GM19240 (cell line): ENCODE data around the gene INPPL1.
"Not testable (repeated sequence)": the region's sequence is repeated elsewhere in the genome, so short reads cannot be mapped to it uniquely, and the experiment has no call there.

Experiments used
- DNase-seq: peaks from one replicate; pipeline ENCODE4 v3.0.0; 2011; ENCODE audit warnings: low spot score; ENCODE audit not compliant: insufficient read length

Gene INPPL1

GRCh38 chr11:72243173-72244059 is 18.8 kb downstream of the INPPL1 start:
- DNase-seq, result no peak

- no peak for DNase-seq
Measured at GRCh38 chr11:72244060-72244360, 19.4 kb downstream of the INPPL1 start, which contains the start of gene PHOX2A. TSS of gene PHOX2A (minus strand) at chr11:72244176. CDS start at chr11:72244004, 172 bp downstream.

- DNase-seq, result no peak
Measured at GRCh38 chr11:72244361-72245262, 20.0 kb downstream of the INPPL1 start.

DNA sequence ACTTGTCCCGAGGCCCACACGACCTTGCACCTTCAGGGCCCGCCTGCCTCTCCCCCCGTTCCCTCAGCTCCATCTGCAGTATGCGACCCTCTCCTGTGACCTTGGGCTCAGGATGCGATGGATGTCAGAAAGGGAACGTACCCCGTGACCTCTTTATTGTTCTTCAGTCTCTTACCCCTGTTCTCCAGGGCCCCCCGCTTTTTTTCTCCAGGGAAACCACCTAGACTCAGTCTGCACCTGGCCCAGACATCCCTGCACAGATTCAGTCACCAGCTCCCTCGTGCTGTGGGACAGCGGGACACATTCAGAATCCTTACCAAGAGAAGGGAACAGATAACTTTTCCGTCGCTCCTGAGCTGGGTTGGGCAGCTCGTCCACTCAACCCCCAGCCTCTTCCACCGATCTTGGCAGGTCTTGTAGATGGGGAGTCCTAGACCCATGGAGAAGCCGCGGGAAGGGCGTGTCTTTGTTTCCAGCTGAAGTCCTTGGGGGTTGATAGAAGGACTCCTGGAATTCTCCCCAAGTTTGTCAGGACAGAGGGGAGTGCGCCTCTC is 20.8 kb downstream of the INPPL1 start:
- DNase-seq, result no peak

GRCh38 chr11:72247584-72247983 is 23.0 kb downstream of the INPPL1 start:
- no peak for DNase-seq

DNA sequence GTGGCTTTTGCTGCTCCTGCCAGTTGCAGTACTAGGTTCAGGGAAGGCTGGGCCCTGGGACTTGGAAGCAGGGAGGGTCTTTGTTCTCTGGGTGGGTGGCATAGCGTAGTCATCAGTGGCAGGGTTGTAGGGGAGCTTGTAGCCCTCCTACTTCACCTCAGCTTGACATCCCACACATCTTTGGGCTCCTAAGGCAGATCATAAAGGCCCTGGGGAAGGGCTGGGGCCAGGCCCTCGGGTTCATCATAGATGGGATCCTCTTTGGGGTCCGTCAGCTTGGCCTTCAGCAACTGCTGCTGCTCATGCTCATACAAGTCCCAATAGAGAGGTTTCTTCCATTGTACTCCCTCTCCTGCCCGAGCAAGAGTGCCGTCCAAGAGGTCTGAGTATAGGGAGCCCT is 25.4 kb downstream of the INPPL1 start:
- no peak for DNase-seq

DNA sequence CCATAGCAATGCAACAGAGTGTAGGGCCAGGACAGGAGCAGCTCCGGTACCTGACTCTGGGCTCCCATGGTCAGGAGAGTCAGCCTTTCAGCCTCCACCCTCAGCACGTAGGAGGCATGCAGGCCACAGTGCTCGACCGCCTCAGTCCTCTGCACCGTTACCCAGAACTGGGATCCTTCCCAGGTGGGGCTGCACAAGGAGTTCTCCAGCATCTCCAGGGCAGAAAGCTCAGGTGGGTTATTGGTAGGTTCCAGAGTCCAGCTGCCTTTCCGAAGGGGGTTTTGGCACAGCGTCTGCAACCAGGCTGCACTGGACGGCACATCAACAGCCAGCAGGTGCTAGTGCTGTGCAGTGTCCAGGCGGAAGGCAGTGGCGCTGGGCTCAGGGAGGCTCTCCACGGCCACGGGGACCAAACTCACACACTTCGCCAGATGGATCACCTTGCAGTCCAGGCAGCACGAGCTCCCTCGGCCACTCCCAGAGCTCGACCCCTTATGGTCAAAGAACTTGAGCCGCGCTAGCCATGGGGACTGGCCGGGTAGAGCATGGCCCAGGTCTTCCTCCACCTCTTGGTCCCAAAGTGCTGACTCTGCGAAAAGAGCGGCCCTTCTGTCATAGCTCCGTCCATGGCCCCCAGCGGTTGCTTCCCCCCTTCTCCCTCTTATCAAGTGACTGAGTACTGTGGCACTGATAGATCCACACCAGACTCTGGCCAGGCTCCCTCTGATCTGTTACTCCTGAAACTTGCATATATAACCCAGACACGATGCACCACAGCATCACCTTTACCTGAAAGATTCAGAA is 26.3 kb downstream of the INPPL1 start:
- no peak for DNase-seq

DNA sequence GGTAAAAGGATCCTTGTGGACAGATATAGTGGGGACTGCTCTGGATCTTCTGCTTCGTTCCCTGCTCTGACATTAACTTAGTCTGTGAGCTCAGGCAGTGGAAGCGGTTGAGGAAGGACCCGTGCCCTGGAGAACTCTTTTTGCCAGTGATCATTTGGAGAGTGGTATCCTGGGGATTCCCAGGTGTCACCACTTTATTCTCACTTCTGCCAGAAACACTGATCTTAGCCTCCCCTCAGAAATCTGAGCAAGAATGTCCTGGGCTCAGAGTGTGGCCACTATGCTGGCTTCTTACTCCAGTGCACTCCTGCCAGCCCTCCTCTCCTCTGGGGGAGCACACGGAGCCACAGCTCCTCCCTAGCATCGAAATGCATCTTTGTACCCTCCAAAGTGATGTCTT is 27.0 kb downstream of the INPPL1 start:
- DNase-seq, result no peak

DNA sequence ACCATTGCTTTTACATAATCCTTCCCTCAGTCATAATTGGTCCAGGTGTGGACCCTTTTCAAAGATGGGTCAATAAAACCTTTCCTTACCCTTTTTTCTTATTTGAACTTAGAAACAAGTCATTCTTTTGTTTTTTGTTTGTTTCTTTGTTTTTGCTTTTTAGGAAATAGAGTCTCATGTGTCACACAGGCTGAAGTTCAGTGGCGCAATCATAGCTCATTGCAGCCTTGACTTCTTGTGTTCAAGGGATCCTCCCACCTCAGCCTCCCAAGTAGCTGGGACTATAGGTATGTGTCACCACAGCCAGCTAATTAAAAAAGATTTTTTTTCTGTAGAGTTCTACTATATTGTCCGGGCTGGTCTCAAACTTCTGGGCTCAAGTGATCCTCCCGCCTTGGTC is 28.8 kb downstream of the INPPL1 start:
- DNase-seq, result no peak

DNA sequence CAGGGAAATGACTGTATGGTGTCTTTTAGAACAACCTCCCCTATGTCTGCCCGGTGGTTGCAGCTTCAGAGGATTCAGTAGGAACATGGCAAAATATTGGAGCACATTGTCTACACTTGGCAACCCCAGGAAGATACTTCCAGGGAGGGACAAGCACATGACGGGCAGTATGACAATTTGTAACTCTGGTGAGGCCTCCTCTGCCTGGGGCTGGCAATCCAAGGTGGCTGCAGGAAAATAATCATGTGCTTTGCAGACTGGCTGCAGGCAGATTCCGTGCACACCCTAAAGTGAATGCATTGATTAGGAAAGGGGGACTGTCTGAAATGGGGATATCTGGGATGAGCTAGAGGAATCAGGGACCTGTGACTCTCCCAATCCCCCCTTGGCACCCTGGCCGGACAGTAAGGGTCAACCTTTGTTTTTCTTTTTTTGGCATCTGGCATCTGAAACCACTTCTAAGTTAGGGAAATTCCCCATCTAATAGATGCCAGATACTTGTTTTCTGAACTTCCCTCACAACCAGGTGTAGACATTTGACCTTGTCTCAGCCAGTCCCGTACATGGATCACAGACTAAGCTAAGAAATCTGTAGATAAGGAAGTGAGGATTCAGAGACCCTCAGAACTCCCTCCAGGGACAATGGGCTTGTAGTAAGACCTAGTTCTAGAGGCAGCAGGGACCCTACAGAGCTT is 29.9 kb downstream of the INPPL1 start:
- DNase-seq, result no peak

DNA sequence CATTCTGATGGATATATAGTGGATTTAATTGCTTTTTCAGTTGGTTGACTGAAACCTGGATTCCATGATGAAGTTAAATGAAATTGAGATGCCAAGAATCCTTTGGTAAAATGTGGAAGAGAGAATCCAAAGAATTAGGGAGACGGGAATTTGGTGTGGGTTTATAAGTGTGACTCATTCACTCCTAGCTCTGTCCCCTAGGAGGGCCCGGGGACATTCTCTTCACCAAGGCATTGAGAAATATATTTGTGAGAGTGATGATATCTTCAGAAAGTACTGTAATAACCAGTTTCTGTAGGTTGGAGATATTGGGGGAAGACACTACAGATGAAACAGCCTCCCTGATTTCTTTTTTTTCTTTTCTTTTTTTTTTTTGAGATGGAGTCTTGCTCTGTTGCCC is 33.0 kb downstream of the INPPL1 start:
- no peak for DNase-seq

DNA sequence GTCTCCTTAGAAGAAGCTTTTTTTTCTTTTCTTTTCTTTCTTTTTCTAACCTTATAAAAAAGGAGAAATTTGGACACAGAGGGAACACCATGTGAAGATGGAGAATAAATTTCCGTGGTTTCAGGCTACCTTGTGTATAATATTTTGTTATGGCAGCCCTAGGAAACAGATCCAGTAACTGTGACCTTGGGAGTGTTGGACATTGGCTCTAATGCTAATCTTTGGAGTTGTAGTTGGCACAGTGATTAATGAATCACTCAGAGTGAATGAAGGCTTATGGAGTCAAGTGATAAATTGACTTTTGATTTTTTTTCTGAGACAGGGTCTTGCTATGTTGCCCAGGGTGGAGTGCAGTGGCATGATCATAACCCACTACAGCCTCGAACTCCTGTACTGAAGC is 34.9 kb downstream of the INPPL1 start:
- no peak for DNase-seq

DNA sequence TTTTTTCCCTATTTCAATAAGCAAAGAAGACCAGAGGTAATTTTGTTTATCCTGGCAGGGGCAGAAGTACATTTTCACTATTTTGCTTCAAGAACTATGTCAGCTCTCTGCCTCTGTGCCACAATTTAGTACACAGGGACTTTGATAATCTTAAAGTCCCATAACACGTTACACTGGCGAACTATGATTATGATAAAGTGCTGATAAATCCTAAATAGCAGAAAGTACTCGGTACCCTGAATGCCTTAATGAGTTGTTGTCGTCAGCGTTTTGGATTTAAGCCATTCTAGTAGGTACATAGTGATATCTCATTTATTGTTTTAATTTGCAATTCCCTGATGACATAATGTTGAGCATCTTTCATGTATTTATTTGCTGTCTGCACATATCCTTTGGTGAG is 36.0 kb downstream of the INPPL1 start:
- no peak for DNase-seq

- no peak for DNase-seq
Measured at GRCh38 chr11:72263361-72263760, 38.8 kb downstream of the INPPL1 start.

GRCh38 chr11:72265951-72266350 is 41.4 kb downstream of the INPPL1 start:
- no peak for DNase-seq

GRCh38 chr11:72266960-72267359 is 42.4 kb downstream of the INPPL1 start:
- not testable (repeated sequence) for DNase-seq

GRCh38 chr11:72267956-72268617 is 43.5 kb downstream of the INPPL1 start:
- DNase-seq, result no peak

- no peak for DNase-seq
Measured at GRCh38 chr11:72271980-72272379, 47.4 kb downstream of the INPPL1 start.

DNA sequence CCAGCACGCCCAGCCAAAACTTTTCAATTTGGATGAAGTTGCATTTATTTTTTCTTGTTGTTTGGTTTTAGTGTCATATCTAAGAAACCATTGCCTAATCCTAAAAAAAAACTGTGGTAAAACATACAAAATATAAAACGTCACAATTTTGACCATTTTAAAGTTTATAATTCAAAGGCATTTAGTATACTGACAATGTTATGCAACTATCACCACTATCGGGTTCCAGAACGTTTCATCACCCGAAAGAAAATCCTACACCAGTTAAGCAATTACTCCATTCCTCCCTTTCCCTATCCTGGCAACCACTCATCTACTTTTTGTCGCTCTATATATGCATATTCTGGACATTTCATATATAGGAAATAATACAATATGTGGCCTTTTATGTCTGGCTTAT is 49.9 kb downstream of the INPPL1 start:
- DNase-seq, result no peak

DNA sequence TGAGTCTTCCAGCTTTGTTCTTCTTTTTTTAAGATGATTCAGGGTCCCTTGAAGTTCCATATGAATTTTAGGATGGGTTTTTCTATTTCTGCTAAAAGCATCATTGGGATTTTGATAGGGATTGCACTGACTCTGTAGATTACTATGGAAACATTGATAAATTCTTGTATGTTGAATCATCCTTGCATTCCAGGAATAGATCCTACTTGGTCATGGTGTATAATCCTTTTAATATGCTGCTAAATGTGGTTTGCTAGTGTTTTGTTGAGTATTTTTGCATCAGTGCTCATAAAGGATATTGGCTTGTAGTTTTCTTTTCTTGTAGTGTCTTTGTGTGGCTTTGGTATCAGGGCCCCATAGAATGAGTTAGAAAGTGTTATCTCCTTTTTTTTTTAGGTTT is 54.3 kb downstream of the INPPL1 start:
- DNase-seq, result no peak
